DOHH2 (cell line): ENCODE measurements around the gene RORC.

Experiments
- CTCF ChIP-seq: fragments of 200-600 bp; sonication (generic); IDR thresholded peaks from one replicate; pipeline ENCODE4 v1.5.1; 2014; ENCODE audit warnings: antibody characterized with exemption, mild to moderate bottlenecking, low read depth, low read length; ENCODE audit not compliant: poor library complexity, severe bottlenecking
- EZH2phosphoT487 ChIP-seq: fragments of 200-600 bp; sonication (generic); IDR thresholded peaks from 2 replicates; pipeline ENCODE4 v1.6.1; 2017; ENCODE audit warnings: borderline replicate concordance, mild to moderate bottlenecking, antibody characterized with exemption, low read length, moderate library complexity, mixed read lengths

GRCh38 chr1:151847867-151848596 lies 16.4 kb upstream of the RORC start:
- no peak for TF ChIP-seq CTCF
- no peak for TF ChIP-seq EZH2phosphoT487
